ENCODE results near the gene MEOX2.

Gene MEOX2

DNA sequence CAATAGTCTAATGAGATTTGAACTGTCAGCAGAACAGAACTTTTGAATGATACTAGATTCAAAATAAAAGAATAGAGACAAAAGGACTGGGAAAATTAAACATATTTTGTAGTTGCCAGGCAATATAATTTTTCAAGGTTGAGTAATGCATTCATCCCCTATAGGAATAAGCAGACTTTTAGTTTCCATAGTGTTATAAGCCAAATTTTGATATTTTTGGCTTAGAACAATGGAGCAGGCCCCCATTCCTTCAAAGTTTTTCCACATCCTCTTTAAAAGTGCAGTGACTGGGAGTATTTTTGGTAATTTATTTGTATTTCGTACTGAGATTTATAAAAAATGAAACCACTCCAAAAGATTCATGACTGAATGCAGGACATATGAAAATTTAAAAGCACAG is 24.0 kb downstream of the MEOX2 start:
- TF ChIP-seq, protein P1, sequence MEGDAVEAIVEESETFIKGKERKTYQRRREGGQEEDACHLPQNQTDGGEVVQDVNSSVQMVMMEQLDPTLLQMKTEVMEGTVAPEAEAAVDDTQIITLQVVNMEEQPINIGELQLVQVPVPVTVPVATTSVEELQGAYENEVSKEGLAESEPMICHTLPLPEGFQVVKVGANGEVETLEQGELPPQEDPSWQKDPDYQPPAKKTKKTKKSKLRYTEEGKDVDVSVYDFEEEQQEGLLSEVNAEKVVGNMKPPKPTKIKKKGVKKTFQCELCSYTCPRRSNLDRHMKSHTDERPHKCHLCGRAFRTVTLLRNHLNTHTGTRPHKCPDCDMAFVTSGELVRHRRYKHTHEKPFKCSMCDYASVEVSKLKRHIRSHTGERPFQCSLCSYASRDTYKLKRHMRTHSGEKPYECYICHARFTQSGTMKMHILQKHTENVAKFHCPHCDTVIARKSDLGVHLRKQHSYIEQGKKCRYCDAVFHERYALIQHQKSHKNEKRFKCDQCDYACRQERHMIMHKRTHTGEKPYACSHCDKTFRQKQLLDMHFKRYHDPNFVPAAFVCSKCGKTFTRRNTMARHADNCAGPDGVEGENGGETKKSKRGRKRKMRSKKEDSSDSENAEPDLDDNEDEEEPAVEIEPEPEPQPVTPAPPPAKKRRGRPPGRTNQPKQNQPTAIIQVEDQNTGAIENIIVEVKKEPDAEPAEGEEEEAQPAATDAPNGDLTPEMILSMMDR (IDR thresholded peaks at IDR 0.05), result no peak

GRCh38 chr7:15658247-15658646 is 28.2 kb downstream of the MEOX2 start:
- TF ChIP-seq, protein P1 (IDR thresholded peaks at IDR 0.05), result no peak

- TF ChIP-seq, protein P1 (IDR thresholded peaks at IDR 0.05), result no peak
Measured at GRCh38 chr7:15652776-15653290, 33.6 kb downstream of the MEOX2 start.

DNA sequence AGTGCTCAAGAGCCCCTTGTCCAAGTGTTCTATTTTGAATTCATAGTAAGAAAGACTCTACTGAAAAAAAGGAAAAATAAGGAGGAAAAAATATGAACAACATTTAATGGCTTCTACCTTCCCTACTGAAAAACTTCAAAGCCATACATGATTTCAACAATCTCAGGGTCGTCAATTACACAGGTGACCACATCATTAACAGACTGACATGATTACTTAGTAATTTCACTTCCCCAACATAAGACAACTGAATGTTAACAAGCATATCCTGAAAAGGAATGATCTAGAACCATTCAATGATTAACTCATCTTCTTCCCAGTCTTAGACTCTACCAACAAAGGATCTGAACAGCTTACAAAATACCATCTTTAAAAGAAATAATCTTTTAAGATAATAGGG is 34.8 kb downstream of the MEOX2 start:
- TF ChIP-seq, protein P1 (IDR thresholded peaks at IDR 0.05), result no peak

DNA sequence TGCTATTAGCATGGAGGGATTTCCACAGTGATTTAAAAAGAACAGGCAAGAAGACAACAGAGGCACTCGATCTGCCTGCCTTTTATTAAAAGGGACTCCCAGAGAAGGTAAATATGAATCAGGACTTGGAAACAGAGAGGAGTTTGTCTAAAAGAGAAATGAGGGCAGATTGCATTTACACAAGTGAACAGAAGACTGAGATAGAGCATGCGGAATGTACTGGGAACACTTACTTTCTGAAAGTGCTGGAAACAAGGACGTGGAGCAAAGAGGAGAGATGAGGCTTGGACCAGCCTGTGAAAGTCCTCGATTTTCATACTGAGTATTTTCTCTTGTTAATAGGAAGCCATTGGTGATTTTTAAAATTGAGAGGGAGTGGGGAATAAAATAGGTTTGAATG is 35.7 kb downstream of the MEOX2 start:
- TF ChIP-seq, protein P1 (IDR thresholded peaks at IDR 0.05), result no peak

GRCh38 chr7:15648461-15648961 is 38.0 kb downstream of the MEOX2 start:
- TF ChIP-seq, protein P1 (IDR thresholded peaks at IDR 0.05), result no peak

GRCh38 chr7:15647309-15647708 is 39.2 kb downstream of the MEOX2 start:
- TF ChIP-seq, protein P1 (IDR thresholded peaks at IDR 0.05), result no peak

All from LNCAP (cell line).